ENCODE measurements around the gene SMOC2.
"Not testable (repeated sequence)": the region's sequence is repeated elsewhere in the genome, so short reads cannot be mapped to it uniquely, and the experiment has no call there.

Gene SMOC2

GRCh38 chr6:168666699-168667427, 225.9 kb downstream of the SMOC2 start:
- DNase-seq = no peak

GRCh38 chr6:168667428-168667805, 226.4 kb downstream of the SMOC2 start:
- DNase-seq = no peak

- no peak for DNase-seq
These were observed 229.5 kb downstream of the SMOC2 start for GRCh38 chr6:168670401-168670985.

DNA sequence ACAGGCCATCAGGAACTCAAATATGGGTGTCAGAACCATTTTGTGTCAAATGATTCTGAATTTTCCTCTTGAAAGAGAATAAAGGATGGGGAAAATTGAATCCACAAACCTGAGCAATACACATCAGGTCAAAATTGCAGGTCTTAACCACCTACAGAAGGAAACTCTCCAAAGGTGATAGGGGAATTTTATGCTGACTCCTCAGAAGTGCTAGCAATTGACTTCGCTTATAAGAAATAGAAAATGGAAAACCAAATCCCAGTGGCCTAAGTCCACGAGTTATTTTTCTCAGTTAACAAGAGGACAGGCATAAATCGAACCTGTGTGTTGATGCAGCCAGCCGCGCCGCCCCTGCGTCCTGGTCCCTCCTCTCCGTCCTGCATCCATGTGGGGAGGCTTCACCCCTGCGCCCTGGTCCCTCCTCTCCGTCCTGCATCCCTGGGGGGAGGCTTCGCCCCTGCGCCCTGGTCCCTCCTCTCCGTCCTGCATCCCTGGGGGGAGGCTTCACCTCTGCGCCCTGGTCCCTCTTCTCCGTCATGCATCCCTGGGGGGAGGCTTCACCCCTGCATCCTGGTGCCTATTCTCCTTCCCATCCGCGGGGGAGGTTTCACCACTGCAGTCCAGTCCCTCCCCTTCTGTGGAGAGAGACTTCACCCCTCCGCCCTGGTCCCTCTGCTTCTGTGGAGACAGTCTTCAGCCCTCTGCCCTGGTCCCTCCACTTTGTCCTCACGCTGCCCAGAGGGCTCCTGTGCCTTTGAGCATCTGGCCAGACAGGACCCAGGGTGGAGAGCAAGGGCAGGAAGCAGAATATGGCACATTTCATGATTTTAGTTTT, 230.3 kb downstream of the SMOC2 start:
- DNase-seq = no peak

DNA sequence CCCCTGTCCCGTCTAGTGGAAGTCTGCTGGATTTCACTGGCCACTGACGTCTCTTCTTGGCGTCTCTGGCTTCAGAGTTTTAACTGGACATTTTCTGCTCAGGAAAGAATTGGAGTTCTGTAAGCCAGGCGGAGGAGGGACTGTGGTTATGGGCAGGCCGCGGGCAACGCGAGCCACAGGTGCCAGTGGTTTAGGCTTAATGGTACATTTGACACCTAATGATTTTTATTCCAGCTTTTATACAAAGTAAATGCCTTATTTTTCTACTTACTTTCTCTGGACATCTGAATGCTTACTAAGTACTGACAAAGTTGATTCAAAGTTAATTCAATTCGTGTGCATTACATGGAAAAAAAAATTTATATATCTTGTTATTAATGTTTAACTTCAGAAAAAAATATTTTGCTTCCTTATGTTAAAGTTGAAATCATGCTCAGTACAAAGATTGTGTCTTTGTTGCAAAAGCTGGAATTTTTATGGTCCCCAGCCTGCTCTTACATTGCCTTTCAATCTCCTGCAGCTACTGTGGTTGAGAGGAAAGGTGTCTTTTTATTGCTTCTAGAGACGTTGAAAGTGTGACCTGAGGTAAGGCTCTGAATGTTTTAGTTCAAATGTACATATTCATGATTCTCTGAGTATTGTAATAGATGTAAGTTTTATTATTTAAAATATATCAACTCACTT, 231.0 kb downstream of the SMOC2 start:
- no peak for DNase-seq

GRCh38 chr6:168674595-168674994, 233.6 kb downstream of the SMOC2 start:
- DNase-seq = no peak

DNA sequence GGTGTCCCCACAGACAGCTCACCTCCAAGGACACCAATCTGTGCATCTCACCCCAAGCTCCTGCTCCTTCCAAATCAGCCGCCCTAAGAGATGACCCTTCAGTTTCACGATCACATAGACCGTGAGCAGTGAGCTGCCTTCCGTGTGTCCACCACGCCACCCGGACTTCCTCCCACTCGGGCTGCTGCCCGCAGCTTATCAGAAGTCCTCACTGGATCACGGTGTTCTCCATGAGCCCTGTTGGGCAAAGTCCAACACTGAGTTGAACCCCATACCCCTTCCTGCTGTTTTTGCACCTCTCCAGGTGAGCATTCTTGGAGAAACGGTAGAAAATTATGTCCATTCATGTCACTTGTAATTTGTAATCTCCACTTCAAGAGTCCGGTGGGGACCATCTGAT, 234.4 kb downstream of the SMOC2 start:
- DNase-seq = no peak

- DNase-seq = no peak
These were observed 235.1 kb downstream of the SMOC2 start for GRCh38 chr6:168675933-168676551.

DNA sequence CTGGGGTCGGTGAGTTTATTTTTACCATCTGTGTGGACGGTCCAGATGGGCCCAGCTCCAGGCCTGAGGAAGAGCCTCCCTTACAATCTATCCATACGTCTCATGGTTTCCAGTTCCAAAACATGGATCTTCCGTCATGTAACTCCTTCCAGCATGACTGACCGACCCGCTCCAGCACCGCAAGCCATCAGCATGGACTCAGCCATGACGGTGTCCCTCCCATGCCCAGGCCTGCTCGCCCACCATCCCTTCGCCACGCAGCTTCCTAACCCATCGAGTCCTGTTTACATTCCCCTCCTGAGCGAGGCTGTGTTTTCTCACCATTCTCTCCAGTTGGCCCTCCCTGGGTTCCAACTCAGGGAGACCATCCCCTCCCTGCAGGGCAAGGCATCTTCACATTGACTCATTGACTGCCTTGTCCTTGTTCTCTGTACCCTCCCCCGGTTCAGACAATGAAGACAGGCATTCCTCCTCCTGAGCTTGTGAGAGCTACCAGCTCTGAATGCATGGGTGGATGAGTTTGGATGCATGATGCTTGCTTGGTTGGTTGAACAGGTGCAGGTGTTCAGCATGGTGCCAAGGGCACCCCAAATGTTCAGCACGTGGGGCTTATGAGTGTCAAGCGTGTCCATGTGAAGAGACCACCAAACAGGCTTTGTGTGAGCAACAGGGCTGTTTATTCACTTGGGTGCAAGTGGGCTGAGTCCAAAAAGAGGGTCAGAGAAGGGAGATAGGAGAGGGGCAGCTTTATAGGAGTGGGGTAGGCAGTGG, 235.8 kb downstream of the SMOC2 start:
- DNase-seq = no peak

DNA sequence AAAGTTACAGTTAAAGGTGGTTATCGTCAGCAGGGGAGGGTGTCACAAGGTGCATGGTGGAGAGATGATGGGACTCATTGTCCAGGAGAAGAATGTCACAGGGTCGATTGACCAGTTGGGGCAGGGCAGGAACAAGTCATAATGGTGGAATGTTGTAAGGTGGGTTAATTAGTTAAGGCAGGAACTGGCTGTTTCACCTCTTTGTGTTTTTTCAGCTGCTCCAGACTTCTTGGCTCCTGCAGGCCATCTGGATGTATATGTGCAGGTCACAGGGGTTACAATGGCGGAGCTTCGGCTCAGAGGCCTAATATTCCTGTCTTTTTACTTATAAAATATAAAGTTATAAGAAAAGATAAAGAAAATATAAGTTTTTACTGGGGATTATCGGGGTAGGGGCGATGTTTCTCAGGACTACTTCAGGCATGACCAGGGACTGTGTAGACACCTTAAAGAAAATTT, 236.4 kb downstream of the SMOC2 start:
- not testable (repeated sequence) for DNase-seq

- DNase-seq = no peak
These were observed 237.1 kb downstream of the SMOC2 start for GRCh38 chr6:168678077-168678476.

DNA sequence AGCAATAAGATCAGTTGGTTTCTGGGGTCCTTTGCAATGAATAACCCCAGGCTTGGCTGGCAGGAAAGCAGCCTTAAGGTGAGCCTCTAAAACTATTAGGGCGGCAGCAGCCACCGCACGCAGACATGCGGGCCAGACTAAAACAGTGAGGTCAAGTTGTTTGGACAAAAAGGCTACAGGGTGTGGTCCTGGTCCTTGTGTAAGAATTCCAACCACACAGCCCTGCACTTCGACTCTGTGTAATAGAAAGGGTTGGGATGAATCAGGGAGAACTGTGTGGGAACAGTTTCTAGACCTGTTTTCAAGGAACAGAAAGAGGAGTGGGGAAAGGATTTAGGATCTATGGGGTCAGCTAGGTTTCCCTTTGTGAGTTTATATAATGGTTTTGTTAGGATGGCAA, 237.6 kb downstream of the SMOC2 start:
- DNase-seq = no peak

- no peak for DNase-seq
These were observed 240.8 kb downstream of the SMOC2 start for GRCh38 chr6:168681748-168682147.

- DNase-seq = no peak
These were observed 242.6 kb downstream of the SMOC2 start for GRCh38 chr6:168683621-168684020.

DNA sequence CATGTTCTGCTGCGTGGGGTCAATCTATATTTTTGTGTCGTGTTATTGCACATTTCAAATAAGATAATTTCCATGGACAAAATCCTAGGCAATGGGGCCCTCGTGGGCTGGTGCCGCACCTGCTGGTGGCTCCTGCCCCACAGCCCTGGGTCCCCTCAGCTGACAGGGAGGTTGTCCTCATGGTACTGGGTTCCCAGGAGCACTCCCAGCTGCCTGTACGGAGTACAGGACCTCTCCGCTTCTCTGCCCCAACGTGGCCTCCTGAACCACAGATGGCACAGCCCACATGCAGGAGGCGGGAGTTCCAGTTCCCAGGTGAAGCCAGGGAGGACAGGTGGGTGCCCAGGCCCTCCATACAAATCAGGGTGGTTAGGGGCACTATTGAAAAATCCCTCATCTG, 243.5 kb downstream of the SMOC2 start:
- no peak for DNase-seq

GRCh38 chr6:168684906-168685305, 243.9 kb downstream of the SMOC2 start:
- DNase-seq = no peak

DNA sequence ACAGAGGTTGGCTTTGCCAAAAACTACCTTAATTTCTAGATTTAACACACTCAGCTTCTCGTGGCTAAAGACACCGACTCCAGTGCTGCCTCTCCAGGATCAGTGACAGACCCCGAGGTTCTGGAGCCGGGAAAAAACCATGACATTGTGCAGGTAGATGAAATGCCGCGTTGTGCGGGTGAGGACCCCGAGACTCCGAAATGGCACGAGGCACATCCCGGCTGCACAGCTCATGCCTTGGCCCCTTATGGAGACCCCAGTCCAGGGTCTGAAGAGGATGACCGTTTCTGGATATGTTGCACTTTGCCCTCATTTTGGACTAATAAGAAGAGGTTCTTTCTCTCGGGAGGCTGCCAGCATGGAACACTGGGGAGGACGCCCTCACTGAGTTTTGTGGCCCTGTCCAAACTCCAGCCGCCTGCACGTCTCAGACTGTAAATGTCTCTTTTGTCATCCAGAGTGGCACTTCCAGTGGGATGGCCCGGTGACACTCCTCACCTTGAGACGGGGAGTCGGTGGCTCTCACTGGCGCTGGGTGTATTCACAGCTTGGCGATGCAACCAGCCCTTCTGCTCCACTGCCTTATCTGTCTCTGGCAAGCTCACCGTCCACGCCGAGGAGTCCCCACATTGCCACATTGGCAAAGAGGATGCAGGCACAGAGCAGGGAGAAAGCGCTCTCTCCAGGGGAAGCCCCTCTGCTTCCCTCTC, 245.2 kb downstream of the SMOC2 start:
- DNase-seq = no peak

DNA sequence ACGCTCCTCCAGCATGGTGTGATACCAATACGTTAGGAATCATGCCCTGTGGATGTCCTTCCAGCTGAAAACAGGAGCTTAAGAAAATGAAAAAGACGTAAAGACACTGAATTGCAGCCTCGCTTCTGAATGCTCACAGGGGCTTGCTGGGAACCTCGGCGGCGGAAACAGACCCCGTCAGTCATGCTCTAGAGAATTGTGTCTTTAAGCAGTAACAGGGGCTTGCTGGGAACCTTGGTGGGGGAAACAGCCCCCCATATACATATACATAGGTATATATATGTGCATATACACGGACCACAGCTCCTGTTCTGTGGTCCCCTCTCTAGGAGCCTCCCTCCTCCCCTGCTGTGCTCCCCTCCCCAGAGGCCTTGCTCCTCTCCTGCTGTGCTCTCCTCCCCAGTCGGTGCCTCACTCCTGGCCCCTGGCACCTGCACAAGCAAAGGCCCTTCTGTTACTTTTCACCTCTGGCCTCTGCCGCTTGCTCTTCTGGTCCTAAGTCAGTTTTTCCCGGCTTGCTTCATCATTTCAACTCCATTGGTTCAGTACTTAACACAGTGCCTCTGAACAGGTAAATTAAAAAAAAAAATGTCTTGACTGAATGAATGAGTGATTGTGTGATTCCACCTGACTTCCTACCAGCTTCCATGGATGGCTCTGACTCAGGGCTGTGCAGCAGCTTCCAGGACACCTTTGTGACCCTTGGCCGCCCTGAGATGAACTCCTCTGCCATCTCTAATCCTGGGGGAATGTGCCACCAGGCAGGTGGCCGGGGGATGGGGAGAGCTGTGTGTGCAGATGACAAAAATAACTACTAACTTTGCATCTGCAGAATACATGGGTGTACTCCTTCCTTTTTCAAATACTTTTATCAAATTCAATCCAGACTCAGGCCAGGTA, 246.1 kb downstream of the SMOC2 start:
- DNase-seq = no peak

DNA sequence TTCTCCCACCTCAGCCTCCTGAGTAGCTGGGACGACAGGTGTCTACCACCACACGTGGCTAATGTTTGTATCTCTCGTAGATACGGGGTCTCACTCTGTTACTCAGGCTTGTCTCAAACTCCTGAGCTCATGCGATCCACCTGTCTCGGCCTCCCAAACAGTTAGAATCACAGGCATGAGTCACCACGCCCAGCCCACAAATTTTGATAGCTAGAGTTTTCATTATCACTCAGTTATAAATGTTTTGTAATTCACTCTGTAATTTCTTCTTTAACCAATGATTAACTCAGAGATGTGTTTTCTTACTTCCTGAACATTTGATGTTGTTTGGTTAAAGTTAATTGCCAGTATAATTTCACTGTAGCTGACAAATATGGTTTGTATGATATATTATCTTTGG, 249.3 kb downstream of the SMOC2 start:
- no peak for DNase-seq

DNA sequence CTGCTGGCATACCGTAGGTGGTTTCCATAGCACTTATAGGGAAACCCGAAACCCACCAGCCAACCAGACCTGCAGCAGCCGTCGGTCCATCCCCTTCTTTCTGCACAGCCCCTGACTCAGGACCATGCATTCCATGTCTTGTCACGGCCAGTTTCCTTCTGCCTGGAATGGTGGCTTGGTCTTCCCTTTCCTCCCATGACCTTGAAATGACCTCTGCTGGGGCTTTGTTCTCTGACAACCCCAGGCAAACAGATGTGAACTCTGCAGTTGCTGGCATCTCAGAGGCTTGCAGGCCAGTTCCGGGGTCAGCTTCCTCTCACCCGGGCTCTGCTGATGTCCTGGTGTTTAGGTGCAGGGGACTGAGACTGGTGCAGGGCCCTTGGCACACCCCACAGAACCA, 250.8 kb downstream of the SMOC2 start:
- no peak for DNase-seq

Measured in NCI-H2081 treated with DMSO at 0.1 percent for 48 hours (cell line).